Tibial nerve (tissue), 3 donors: ENCODE results near the gene ADAM10.

Experiments
- POLR2A ChIP-seq, 2 donors: fragments of 450-650 bp; IDR thresholded peaks; one replicate each; pipeline ENCODE4 v1.6.1; 2017; ENCODE audit warnings: antibody characterized with exemption in 2 of 2, mild to moderate bottlenecking in 2 of 2, moderate library complexity in 2 of 2
- TF ChIP-seq, protein P1 (sequence below), 5 experiments: fragments of 200-600 bp in 3 of 5; fragments of 450-650 bp in 2 of 5; sonication (generic) in 3 of 5; IDR thresholded peaks; one replicate each; pipeline ENCODE4 v1.5.1; 2016 to 2019; ENCODE audit warnings: antibody characterized with exemption in 5 of 5, mild to moderate bottlenecking in 3 of 5, moderate library complexity in 2 of 5

DNA sequence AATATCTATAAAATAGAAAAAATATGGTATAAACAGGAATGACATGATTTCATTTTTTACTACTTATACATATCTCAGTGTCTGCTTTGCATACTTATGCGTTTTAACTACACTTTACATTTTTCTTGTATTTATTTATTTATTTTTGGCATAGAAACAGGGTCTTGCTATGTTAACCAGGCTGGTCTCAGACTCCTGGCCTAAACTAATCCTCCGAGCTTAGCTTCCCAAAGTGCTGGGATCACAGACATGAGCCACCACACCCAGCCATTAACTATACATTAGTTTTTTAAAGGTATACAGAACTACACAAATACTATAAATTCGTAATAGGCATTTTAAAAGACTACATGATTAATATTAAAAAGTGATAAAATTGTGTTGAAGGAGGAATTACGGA is 9.1 kb downstream of the ADAM10 start:
- TF ChIP-seq, protein P1, sequence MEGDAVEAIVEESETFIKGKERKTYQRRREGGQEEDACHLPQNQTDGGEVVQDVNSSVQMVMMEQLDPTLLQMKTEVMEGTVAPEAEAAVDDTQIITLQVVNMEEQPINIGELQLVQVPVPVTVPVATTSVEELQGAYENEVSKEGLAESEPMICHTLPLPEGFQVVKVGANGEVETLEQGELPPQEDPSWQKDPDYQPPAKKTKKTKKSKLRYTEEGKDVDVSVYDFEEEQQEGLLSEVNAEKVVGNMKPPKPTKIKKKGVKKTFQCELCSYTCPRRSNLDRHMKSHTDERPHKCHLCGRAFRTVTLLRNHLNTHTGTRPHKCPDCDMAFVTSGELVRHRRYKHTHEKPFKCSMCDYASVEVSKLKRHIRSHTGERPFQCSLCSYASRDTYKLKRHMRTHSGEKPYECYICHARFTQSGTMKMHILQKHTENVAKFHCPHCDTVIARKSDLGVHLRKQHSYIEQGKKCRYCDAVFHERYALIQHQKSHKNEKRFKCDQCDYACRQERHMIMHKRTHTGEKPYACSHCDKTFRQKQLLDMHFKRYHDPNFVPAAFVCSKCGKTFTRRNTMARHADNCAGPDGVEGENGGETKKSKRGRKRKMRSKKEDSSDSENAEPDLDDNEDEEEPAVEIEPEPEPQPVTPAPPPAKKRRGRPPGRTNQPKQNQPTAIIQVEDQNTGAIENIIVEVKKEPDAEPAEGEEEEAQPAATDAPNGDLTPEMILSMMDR (IDR thresholded peaks at IDR 0.05), result no peak
- TF ChIP-seq POLR2A (IDR thresholded peaks at IDR 0.05), result no peak
